NCI-H187 treated with DMSO at 0.1 percent for 48 hours (cell line): ENCODE measurements around the gene DSC1.

Experiments used
- DNase-seq: peaks from one replicate; lab custom pipeline; 2025; lab: John Stamatoyannopoulos, UW

Gene DSC1

DNA sequence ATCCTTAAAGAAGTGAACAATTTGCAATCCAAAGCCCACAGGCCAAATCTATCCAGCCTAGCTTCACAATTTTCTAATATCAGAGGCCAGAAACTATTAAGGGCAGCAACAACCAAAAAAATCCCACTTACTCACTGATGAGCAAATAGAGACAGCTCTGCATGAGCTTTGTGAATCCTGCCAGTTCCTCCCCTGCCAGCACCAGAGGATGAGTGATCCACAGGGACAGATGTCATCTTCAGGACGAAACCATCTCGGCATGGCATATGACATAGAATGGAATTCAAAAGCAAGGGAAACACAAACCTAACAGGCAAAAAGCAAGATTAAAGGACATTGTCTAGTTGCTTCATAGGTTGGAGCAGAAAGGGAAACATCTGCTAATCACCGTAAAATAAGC is 58.2 kb downstream of the DSC1 start:
- DNase-seq = no peak

DNA sequence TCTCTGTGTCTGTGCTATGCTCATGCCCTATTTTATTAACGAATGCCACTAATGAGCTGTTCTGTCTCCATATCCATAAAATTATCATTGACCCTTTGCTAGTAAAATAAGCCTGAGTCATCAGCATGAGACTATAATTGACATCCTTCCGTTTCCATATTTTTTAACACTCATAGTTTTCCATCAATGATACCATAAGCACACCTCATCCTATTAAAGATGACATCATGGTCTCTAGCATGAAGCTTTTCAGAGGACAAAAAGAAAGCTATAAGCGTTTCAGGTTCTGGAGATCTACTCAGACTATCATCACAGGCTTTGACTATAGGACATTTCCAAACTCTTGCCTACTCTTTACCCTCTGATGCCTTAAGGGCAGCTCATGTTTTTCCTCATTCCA is 59.2 kb downstream of the DSC1 start:
- DNase-seq = no peak

DNA sequence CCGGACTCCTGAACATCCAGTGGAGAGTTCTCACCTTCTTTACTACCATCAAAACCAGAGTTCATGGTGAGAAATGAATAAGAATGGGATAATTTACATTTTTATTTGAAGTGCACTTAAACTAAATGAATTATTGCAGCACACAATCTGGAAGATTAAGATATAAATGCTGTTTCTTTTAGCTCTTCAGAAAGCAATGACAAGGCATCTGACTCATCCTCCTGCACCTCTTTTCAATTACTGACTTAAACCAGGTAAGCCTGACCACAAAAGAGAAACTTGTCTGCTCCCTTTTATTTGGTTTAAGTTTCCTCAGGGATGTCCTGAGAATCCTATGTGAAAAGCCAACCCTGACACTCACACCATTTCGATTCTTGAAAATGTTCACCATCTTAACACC is 59.7 kb downstream of the DSC1 start:
- DNase-seq = no peak

DNA sequence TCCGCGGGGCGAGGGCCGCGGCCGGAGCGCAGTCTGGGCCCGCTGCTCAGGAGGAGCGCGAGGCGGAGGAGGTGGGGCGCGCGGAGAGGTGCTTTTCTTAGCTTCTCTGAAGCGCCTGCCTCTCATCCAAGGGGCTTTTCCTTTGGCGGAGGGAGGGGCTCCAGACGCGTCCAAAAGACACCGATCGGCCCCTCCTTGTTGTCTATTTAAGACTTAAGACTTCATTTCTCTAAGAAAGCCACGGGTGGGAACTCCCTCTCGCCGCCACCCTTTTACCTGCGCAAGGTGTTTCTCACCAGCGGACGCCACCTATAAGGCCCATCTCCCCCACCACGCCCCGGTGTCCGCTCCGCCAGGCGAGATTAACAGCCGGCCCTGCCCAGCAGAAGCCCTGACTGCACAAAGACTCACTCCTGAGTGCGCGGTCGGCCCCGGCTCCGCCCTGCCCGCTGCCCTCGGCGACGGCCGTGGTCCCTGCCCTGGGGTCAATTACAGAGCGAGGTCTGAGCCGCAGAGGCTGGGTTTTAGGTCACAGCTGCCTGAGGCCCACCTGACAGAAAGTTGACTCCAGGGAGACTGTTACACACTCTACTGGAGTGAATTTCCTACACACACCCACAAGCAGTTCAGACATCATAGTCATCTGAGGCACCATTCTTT is 60.5 kb downstream of the DSC1 start, which contains the start of gene DSC2:
Gene DSC2, minus strand, starts transcription at position 397 of the 660 bp plus-strand sequence. CDS start 450 bp downstream, outside the sequence.
- DNase-seq = no peak

- no peak for DNase-seq
Measured at GRCh38 chr18:31101183-31102024, 61.3 kb downstream of the DSC1 start.

GRCh38 chr18:31100436-31101182 is 62.0 kb downstream of the DSC1 start:
- DNase-seq = no peak

- DNase-seq = no peak
Measured at GRCh38 chr18:31099450-31100230, 63.0 kb downstream of the DSC1 start.

DNA sequence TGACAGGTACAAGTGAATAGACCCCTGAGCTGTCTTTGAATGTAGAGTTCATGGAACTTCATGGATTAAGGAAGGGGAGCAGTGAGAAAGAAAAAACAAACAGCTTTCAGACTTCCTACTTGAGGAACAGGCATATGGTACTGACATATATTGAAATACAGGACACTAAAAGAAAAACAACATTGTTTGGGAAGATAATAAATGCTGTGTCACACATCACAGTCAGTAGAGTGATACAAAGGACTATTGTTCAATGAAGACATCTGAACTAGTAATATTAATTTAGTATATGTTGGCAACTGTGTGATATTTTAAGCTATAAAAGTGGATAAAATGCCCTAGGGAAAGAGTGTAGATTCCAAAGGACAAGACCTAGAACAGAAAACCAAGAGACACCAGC is 63.8 kb downstream of the DSC1 start:
- DNase-seq = no peak

GRCh38 chr18:31097666-31098065 is 65.0 kb downstream of the DSC1 start:
- no peak for DNase-seq

DNA sequence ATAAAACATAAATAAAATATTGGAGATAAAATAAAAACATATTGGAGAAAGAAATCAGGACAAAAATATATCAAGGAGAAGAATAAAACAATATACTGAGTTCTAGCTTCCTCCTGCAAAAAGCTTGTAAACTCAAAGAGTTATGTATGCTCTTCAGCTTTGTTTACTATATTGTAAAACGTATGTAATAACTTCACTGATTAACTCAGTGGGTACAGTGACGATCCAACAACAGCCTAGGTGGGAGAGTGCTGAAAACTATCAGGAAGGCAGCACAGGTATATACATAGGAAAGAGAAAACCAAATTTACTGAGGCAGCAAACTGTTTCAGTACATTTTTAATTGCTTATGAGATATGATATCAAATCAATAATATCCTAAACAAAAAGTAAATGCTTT is 68.8 kb downstream of the DSC1 start:
- DNase-seq = no peak

GRCh38 chr18:31093294-31093693 is 69.4 kb downstream of the DSC1 start:
- no peak for DNase-seq

GRCh38 chr18:31091350-31091749 is 71.3 kb downstream of the DSC1 start:
- no peak for DNase-seq

DNA sequence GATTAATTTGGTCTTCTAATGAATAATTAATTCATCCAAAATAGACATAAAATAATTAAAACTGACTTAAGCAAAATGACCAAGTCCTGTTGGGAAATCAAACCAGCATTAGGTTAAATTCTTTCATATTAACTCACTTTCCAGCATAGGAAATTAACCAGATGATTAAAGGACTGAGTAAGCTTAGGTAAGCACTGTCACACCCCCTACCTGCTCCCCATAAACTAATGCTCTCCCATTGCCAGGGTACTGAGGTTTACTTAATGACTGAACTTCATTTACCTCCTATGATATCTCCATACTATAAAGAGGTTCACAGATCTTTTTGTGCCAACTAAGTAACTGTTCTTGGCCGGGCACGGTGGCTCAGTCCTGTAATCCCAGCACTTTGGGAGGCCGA is 74.1 kb downstream of the DSC1 start:
- DNase-seq = no peak

DNA sequence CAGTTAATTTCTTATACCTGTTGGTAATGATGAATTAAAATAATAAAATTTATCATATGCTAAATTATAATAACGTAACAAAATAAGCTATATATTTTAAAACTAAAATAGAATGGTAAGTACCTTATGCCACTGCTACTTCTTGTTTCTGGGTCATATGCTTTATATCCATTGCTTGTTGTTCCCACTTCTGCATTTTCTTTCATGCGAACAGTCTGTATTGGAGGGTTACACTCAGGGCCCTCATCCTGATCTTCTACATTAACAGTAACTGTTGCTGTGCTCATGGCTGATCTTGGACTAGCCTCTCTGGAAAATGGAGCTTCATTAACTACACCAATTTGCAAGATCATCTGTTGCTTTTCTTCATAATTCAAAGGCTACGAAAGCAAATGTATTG is 82.7 kb downstream of the DSC1 start:
- DNase-seq = no peak
